ENCODE data around the gene TMEM101. TPM values are rescaled to one million over a fixed set of nuclear protein-coding genes. Genes with fewer than 3 reads are reported as not detected.

Gene TMEM101
- total and polyA plus RNA-seq, 10 of the 15 experiments (the other 5 are each of a cell fraction or from before 2014, with no cell fraction given) = 18.4 to 72.5 (median 35.9) TPM

DNA sequence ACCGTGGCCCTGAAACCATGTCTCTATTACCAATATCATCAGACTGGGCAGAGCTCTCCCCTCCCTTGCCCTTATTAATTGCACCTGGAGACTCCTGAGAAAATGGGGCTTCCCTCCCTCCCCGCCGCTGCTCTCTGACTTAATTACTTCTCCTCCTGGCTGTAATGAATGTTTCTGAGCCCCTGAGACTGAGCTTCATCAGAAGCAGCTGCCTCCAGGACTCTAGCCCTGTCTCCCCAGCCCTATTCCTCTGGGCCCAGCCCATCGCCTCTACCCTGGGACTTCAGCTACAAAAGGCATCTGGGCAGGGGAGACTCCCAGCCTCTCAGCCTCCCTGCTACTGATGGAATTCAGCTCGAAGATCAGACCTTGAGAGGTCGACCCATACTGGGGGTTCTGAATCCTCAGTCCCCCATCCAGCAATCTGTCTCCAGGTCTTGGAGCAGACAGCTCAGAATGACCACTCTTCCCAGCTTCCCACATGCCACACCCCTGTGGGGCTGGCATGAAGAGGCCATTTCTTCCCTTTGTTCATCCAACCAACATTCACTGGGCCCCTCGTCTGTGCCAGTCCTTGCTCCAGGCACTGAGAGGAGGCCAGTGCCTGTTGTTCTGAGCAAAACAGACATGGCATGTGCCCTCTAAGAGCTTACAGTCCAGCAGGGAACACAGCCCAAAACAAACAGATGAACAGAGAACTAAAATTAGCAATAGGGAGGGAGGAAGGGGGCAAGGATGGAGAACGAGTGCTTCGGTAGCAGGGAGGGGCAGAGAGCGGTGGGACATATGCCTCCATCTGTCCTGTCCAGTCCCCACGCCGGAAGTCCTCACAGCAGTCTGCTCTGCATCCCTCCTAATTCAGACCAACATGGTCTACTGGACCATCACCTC, 27.4 kb downstream of the TMEM101 start (continued):
- TF ChIP-seq KAT2A (conservative IDR thresholded peaks at IDR 0.05; ENCODE audit: control insufficient read depth, low read depth, low read length) (no peak), CHD4 (IDR thresholded peaks at IDR 0.05) (no peak), NR2C1 (IDR thresholded peaks at IDR 0.05) (no peak), RAD51 (IDR thresholded peaks at IDR 0.05) (no peak)
- TF ChIP-seq, protein P1, sequence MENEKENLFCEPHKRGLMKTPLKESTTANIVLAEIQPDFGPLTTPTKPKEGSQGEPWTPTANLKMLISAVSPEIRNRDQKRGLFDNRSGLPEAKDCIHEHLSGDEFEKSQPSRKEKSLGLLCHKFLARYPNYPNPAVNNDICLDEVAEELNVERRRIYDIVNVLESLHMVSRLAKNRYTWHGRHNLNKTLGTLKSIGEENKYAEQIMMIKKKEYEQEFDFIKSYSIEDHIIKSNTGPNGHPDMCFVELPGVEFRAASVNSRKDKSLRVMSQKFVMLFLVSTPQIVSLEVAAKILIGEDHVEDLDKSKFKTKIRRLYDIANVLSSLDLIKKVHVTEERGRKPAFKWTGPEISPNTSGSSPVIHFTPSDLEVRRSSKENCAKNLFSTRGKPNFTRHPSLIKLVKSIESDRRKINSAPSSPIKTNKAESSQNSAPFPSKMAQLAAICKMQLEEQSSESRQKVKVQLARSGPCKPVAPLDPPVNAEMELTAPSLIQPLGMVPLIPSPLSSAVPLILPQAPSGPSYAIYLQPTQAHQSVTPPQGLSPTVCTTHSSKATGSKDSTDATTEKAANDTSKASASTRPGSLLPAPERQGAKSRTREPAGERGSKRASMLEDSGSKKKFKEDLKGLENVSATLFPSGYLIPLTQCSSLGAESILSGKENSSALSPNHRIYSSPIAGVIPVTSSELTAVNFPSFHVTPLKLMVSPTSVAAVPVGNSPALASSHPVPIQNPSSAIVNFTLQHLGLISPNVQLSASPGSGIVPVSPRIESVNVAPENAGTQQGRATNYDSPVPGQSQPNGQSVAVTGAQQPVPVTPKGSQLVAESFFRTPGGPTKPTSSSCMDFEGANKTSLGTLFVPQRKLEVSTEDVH (IDR thresholded peaks at IDR 0.05; ENCODE audit: low read depth, partially characterized antibody) = no peak

DNA sequence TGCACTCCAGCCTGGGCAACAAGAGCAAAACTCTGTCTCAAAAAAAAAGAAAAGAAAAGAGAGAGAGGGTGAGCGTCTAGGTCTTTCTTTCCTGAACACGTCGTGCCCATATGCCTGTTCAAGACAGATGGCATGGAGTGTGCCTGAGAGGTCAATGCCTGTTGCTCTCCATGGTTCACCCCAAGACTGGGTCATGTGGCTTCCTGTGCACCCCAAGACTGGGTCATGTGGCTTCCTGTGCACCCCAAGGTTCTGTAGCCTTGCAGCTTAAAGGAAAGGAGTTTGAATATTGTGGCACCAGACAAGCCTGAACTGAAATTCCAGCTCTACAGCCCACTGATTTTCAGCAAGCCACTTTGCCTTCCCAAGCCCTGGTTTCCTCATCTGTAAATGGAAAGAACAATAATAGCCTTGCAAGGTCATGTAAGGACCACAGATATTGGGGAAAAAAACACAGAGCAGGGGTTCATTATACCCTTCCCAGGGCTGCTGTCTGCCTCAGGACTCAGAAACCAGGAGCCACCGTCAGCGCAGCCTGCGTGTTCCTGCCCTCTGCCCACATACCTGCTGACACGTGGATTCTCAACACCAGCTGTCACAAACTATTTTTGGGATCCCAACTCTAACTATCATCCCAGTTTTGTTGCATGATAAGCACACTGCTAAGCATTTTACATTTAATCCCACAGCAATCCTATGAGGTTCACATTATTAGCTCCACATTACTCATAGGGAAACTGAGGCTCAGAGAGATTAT, 28.4 kb downstream of the TMEM101 start:
- Histone ChIP-seq H3K4me3 (no peak overlapping the region), H3K4me1 (ENCODE audit: control insufficient read depth, insufficient read depth, low read length) (no peaks in the 10 kb centered on the region), H2AFZ (ENCODE audit: control insufficient read depth, low read depth, low read length) (no peak overlapping the region), H3K9ac (ENCODE audit: control insufficient read depth, insufficient read depth, low read length) (no peak overlapping the region), H3K27ac (ENCODE audit: control insufficient read depth, insufficient read depth) (no peak overlapping the region), H3K79me2 (ENCODE audit: control insufficient read depth, insufficient read depth, low read length) (no peaks in the 10 kb centered on the region), H3K27me3 (replicated peaks in 1 of 2; ENCODE audit: control insufficient read depth in 2 of 2, insufficient read depth in 2 of 2, low read length in 1 of 2) (peaks cover 3 to 21% of the 10 kb centered on the region in 2 experiments; a peak in 3 of 4 replicates), H3K36me3 (ENCODE audit: control insufficient read depth in 2 of 2, insufficient read depth in 2 of 2, low read length in 1 of 2) (no peaks in the 10 kb centered on the region), H3K9me3 (replicated peaks; ENCODE audit: control insufficient read depth, insufficient read depth, low read length) (no peaks in the 10 kb centered on the region), H3K4me2 (ENCODE audit: control insufficient read depth, insufficient read depth) (no peak overlapping the region), H4K20me1 (ENCODE audit: control insufficient read depth, insufficient read depth) (no peaks in the 10 kb centered on the region)
- TF ChIP-seq SMC3 (IDR thresholded peaks at IDR 0.05; ENCODE audit: borderline replicate concordance, low read length) = no peak
- TF ChIP-seq RELA (IDR thresholded peaks at IDR 0.05; ENCODE audit: borderline replicate concordance, partially characterized antibody) = no peak
- TF ChIP-seq BHLHE40 (IDR thresholded peaks at IDR 0.05; ENCODE audit: borderline replicate concordance in 1 of 2, low read depth in 2 of 2, low read length in 1 of 2) = no peak
- TF ChIP-seq BCL11A (IDR thresholded peaks at IDR 0.05; ENCODE audit: low read depth, low read length) = no peak
- no peak for TF ChIP-seq ZBED1 (IDR thresholded peaks at IDR 0.05; ENCODE audit: borderline replicate concordance)
- BruUV-seq (replicated peaks) = no TSS peak
- intact Hi-C loops (cut with micrococcal nuclease; ENCODE audit: unreplicated experiment) = no loop called here
- WGBS (ENCODE audit: insufficient coverage, insufficient replicate concordance, low lambda C conversion rate, missing lambda C conversion rate) = 71% methylated on average over 7 of the region's 7 CpGs
- ATAC-seq (no peak), DNase-seq (ENCODE audit: low read depth, low spot score) (no peak), FAIRE-seq (no peak)
- in situ Hi-C loops (cut with MboI) = no loop called here
- ChIA-PET POLR2A (no interaction called here), SMC1A (ENCODE audit: uncharacterized antibody, unreplicated experiment) (no interaction called here), RAD21 (ENCODE audit: unreplicated experiment) (no interaction called here), CTCF (interaction anchor here (1.4 kb wide), 1 partner anchor 43 kb away, joined by 7 read pairs; no protein-coding TSS in a partner anchor)
